ENCODE results near the gene RBMS1. TPM values are rescaled to one million over a fixed set of nuclear protein-coding genes. Genes with fewer than 3 reads are reported as not detected.

RBMS1 gene
- total RNA-seq, 1 experiment from 2014 or later, result 38.8 TPM

DNA sequence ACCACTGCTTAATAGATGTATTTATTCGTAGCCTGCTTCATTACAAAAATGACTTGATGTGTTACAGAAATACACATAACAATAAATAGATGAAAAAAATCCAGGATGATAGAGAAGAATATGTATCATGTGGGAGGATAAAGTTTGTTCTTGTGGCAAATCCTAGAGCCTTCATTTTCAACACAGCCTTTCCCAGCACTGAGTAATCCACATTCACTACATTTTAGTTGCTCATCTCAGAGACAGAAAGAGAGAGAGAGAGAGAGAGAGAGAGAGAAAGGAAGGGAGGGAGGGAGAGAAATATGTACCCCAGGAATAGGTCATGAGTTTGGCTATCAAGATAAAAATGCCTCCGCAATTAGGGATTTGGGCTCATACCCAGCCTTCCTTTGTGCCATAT lies 144.3 kb downstream of the RBMS1 start:
- Histone ChIP-seq H2AFZ (ENCODE audit: low read length) (no peak overlapping the region), H3K27ac (ENCODE audit: low read length) (no peak overlapping the region), H3K9me2 (replicated peaks; ENCODE audit: low read length) (no peaks in the 10 kb centered on the region), H4K20me1 (ENCODE audit: low read length) (no peaks in the 10 kb centered on the region), H3F3A (ENCODE audit: low read length, unreplicated experiment) (no peaks in the 10 kb centered on the region), H3K9me3 (ENCODE audit: low read length) (no peaks in the 10 kb centered on the region), H3K4me1 (ENCODE audit: insufficient read depth, low read length) (peaks cover 29% of the 10 kb centered on the region), H3K9ac (ENCODE audit: low read length) (no peak overlapping the region), H3K4me3 (ENCODE audit: low read length) (no peak overlapping the region), H3K4me2 (ENCODE audit: low read length) (no peak overlapping the region), H3K79me2 (ENCODE audit: low read length) (peaks cover 76% of the 10 kb centered on the region), H3K36me3 (ENCODE audit: low read depth, low read length) (no peaks in the 10 kb centered on the region; the same call in 1 of the 2 replicates), H3K27me3 (ENCODE audit: low read length) (no peaks in the 10 kb centered on the region)
- DNase-seq (no peak), ATAC-seq (no peak)
- intact Hi-C loops (cut with micrococcal nuclease), result no loop called here
- ChIA-PET POLR2A (ENCODE audit: unreplicated experiment) (interaction anchor here (0.6 kb wide), 1 partner anchor 25 kb away, joined by 8 read pairs; no protein-coding TSS in a partner anchor), CTCF (no interaction called here)
- TF ChIP-seq EZH2phosphoT487 (IDR thresholded peaks at IDR 0.05; ENCODE audit: borderline replicate concordance, low read length), result no peak
- no peak for TF ChIP-seq EZH2 (IDR thresholded peaks at IDR 0.05; ENCODE audit: low read length, unreplicated experiment)
- TF ChIP-seq, protein P1, sequence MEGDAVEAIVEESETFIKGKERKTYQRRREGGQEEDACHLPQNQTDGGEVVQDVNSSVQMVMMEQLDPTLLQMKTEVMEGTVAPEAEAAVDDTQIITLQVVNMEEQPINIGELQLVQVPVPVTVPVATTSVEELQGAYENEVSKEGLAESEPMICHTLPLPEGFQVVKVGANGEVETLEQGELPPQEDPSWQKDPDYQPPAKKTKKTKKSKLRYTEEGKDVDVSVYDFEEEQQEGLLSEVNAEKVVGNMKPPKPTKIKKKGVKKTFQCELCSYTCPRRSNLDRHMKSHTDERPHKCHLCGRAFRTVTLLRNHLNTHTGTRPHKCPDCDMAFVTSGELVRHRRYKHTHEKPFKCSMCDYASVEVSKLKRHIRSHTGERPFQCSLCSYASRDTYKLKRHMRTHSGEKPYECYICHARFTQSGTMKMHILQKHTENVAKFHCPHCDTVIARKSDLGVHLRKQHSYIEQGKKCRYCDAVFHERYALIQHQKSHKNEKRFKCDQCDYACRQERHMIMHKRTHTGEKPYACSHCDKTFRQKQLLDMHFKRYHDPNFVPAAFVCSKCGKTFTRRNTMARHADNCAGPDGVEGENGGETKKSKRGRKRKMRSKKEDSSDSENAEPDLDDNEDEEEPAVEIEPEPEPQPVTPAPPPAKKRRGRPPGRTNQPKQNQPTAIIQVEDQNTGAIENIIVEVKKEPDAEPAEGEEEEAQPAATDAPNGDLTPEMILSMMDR (conservative IDR thresholded peaks at IDR 0.05; ENCODE audit: low read depth, low read length), result no peak
- no TSS peak for BruUV-seq (replicated peaks)

DNA sequence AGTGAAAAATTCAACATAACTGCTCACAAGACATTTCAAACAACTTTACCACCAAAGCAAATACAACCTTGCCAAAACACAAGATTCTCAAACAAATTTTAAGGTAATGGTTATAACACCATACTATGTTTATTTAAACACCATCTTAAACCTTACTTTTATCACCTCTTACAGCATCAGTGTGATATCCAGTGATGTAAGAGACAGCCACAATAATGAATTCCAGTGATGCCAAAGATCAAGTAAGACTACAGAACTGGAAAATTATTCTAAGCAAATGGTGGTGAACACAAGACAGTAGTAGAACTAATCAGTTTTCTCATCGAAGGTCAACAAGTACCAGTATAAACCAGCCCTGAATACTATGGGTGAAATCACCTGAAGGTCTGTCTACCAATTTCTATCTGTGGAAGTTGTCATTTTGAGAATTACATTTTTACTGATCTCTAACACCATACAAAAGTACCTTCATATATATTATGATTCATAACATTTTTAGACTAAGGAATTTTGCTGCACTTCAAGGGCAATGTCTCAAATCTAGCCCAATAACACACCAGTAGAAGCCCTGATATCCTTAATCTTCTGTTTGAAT lies 146.2 kb downstream of the RBMS1 start:
- no peak for ATAC-seq
- peaks cover 17% of the 10 kb centered on the region for H3K4me1 ChIP-seq (ENCODE audit: insufficient read depth, low read length)

More for the DNA sequence above, 146.2 kb downstream of the RBMS1 start:
- H4K20me1 ChIP-seq (ENCODE audit: low read length), result no peaks in the 10 kb centered on the region
- H3K9ac ChIP-seq (ENCODE audit: low read length), result no peak overlapping the region
- BruUV-seq (replicated peaks), result no TSS peak
- no peaks in the 10 kb centered on the region for H3F3A ChIP-seq (ENCODE audit: low read length, unreplicated experiment)
- no peaks in the 10 kb centered on the region; the same call in 1 of the 2 replicates for H3K36me3 ChIP-seq (ENCODE audit: low read depth, low read length)
- ChIA-PET POLR2A (ENCODE audit: unreplicated experiment) (no interaction called here), CTCF (no interaction called here)
- H3K27ac ChIP-seq (ENCODE audit: low read length), result no peak overlapping the region
- H3K4me2 ChIP-seq (ENCODE audit: low read length), result no peak overlapping the region
- no peak overlapping the region for H3K4me3 ChIP-seq (ENCODE audit: low read length)
- no peaks in the 10 kb centered on the region for H3K9me2 ChIP-seq (replicated peaks; ENCODE audit: low read length)
- peaks cover 79% of the 10 kb centered on the region for H3K79me2 ChIP-seq (ENCODE audit: low read length)
- no peak for TF ChIP-seq EZH2 (IDR thresholded peaks at IDR 0.05; ENCODE audit: low read length, unreplicated experiment)
- no peak for TF ChIP-seq EZH2phosphoT487 (IDR thresholded peaks at IDR 0.05; ENCODE audit: borderline replicate concordance, low read length)
- TF ChIP-seq, protein P1 (conservative IDR thresholded peaks at IDR 0.05; ENCODE audit: low read depth, low read length), result no peak
- DNase-seq, result no peak
- no peak overlapping the region for H2AFZ ChIP-seq (ENCODE audit: low read length)
- no peaks in the 10 kb centered on the region for H3K27me3 ChIP-seq (ENCODE audit: low read length)
- intact Hi-C loops (cut with micrococcal nuclease), result no loop called here
- H3K9me3 ChIP-seq (ENCODE audit: low read length), result no peaks in the 10 kb centered on the region
